PFSK-1 (cell line): ENCODE results near the gene CYB5R3.

Source experiments
- FOXP2 ChIP-seq: optimal IDR thresholded peaks from 2 replicates; pipeline ENCODE3; 2011; ENCODE audit warnings: borderline replicate concordance, control low read depth, inconsistent platforms; ENCODE audit not compliant: insufficient read depth; ENCODE audit errors: extremely low read length, extremely low read depth
- POLR2AphosphoS5 ChIP-seq: IDR thresholded peaks from 2 replicates; pipeline ENCODE4 v1.6.1; 2012; ENCODE audit warnings: low read depth, mild to moderate bottlenecking, control low read depth, low read length, moderate library complexity
- SIN3A ChIP-seq: IDR thresholded peaks from 2 replicates; pipeline ENCODE4 v1.6.1; 2012; ENCODE audit warnings: mild to moderate bottlenecking, low read length, moderate library complexity, borderline replicate concordance; ENCODE audit not compliant: insufficient read depth
- TAF1 ChIP-seq: IDR thresholded peaks from 2 replicates; pipeline ENCODE4 v1.6.1; 2012; ENCODE audit warnings: low read length, control low read depth, borderline replicate concordance; ENCODE audit not compliant: insufficient read depth
- TF ChIP-seq, protein P1 (sequence below), 2 experiments: IDR thresholded peaks; 2 replicates each; pipeline versions ENCODE4 v1.6.1 to v1.8.0; 2011 to 2012; ENCODE audit warnings: low read depth in 2 of 2, low read length in 2 of 2, control low read depth in 1 of 2, inconsistent platforms in 1 of 2, mild to moderate bottlenecking in 1 of 2, moderate library complexity in 1 of 2; ENCODE audit not compliant: insufficient read depth in 1 of 2

CYB5R3 gene

DNA sequence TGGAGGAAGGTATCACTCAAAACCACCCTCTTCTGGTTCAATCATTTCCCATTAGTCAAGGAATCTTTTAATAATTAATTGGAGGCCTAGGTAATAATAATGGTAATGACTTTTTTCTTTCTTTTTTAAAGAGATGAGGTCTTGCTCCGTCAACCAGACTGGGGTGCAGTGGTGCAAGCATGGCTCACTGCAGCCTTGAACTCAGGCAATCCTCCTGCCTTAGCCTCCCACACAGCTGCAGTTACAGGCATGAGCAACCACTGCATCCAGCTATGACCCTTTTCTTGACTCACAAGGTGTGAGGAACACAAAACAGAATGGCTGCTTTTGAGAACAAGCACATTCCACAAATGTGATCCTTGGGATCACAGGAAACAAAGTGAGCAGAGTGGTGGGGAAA, 38.1 kb downstream of the CYB5R3 start:
- TF ChIP-seq SIN3A (no peak), POLR2AphosphoS5 (no peak), TAF1 (no peak), FOXP2 (no peak)
- TF ChIP-seq, protein P1, sequence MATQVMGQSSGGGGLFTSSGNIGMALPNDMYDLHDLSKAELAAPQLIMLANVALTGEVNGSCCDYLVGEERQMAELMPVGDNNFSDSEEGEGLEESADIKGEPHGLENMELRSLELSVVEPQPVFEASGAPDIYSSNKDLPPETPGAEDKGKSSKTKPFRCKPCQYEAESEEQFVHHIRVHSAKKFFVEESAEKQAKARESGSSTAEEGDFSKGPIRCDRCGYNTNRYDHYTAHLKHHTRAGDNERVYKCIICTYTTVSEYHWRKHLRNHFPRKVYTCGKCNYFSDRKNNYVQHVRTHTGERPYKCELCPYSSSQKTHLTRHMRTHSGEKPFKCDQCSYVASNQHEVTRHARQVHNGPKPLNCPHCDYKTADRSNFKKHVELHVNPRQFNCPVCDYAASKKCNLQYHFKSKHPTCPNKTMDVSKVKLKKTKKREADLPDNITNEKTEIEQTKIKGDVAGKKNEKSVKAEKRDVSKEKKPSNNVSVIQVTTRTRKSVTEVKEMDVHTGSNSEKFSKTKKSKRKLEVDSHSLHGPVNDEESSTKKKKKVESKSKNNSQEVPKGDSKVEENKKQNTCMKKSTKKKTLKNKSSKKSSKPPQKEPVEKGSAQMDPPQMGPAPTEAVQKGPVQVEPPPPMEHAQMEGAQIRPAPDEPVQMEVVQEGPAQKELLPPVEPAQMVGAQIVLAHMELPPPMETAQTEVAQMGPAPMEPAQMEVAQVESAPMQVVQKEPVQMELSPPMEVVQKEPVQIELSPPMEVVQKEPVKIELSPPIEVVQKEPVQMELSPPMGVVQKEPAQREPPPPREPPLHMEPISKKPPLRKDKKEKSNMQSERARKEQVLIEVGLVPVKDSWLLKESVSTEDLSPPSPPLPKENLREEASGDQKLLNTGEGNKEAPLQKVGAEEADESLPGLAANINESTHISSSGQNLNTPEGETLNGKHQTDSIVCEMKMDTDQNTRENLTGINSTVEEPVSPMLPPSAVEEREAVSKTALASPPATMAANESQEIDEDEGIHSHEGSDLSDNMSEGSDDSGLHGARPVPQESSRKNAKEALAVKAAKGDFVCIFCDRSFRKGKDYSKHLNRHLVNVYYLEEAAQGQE (IDR thresholded peaks at IDR 0.05; ENCODE audit: insufficient read depth in 1 of 2, low read depth in 2 of 2, low read length in 2 of 2), result no peak

DNA sequence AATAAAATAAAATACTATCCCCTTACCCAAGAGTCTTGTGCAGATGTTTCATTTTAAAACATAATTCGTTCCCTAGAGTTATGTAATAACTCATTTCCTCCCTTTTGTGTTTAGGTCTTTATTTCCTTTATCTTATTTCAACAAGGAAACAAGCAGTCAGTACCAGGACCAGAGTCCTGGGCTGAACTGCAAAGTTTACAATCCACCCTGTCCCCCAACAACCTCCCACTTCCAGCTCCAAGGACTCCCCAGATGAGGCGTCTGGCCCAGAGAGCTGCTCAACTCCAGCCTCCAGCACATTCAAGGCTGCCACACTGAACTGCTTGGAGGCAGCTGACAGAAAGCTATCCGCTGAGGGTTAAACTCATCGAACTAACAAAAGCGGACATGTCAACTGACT, 39.0 kb downstream of the CYB5R3 start:
- no peak for TF ChIP-seq FOXP2
- no peak for TF ChIP-seq TAF1
- no peak for TF ChIP-seq SIN3A
- TF ChIP-seq, protein P1 (IDR thresholded peaks at IDR 0.05; ENCODE audit: insufficient read depth in 1 of 2, low read depth in 2 of 2, low read length in 2 of 2), result no peak
- no peak for TF ChIP-seq POLR2AphosphoS5

DNA sequence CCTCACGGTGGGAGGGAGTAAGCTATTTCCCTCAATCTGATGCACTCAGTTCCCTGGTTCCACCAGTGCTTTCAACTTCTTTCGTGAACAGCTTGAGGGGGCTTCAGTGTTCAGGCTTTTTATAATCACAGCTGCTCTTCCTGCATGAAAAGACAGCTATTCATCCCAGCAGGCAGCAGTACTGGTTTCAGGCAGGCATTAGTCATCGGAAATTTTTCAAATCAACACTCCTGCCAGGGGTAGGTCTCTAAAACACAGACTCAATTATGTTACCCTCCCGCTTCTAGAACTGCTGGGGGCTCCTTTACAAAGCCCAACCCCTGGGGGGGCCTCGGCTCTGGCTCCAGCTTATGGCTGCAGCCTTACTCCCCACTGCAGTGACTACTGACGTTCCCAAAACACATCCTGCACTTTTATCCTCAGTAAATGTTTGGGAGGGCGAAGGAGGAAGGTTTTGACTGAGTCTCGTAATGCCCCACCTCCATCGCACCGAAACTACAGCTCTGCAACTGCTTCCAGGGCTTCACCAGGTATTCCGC, 40.3 kb downstream of the CYB5R3 start:
- TF ChIP-seq TAF1 (no peak), SIN3A (no peak), FOXP2 (no peak), POLR2AphosphoS5 (no peak)
- TF ChIP-seq, protein P1 (IDR thresholded peaks at IDR 0.05; ENCODE audit: insufficient read depth in 1 of 2, low read depth in 2 of 2, low read length in 2 of 2), result no peak

DNA sequence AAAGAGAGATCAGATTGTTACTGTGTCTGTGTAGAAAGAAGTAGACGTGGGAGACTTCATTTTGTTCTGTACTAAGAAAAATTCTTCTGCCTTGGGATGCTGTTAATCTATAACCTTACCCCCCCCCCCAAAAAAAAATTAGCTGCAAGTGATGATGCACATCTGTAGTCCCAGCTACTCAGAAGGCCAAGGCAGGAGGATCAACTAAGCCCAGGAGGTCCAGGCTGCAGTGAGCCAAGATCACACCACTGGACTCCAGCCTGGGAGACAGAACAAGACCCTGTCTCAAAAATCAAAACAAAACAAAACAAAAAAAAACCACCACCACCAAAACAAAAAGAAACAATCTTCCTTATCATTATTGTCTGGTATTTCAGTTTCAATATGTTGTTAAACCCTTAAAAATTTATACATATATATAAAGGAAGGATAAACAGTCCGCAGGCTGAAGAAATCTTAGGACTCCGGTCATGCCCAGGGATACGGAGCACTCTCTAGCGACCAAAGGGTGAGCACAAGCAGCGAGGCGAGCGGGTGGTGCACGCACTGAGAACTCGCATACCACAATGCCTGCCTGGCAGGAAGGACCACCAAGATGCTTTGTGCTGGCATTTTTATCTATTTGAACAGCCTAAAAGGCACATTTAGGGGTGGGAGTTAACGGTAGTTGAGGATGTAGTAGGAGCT, 40.9 kb downstream of the CYB5R3 start:
- TF ChIP-seq POLR2AphosphoS5 (no peak), SIN3A (no peak), TAF1 (no peak), FOXP2 (no peak)
- TF ChIP-seq, protein P1 (IDR thresholded peaks at IDR 0.05; ENCODE audit: insufficient read depth in 1 of 2, low read depth in 2 of 2, low read length in 2 of 2), result no peak
